ENCODE measurements around the gene PIM3.

Gene PIM3

GRCh38 chr22:50009765-50010675 is 49.4 kb downstream of the PIM3 start:
- DNase-seq (ENCODE audit: extremely low read depth, insufficient read length), result no peak
- Histone ChIP-seq H3K4me3 (replicated peaks; ENCODE audit: low read depth, low read length) (peak overlapping the region; percentile 48), H3K27me3 (replicated peaks; ENCODE audit: control insufficient read depth, insufficient read depth, low read length) (no peaks in the 10 kb centered on the region)

GRCh38 chr22:50010676-50011446 is 50.3 kb downstream of the PIM3 start:
- Histone ChIP-seq H3K27me3 (replicated peaks; ENCODE audit: control insufficient read depth, insufficient read depth, low read length) (no peaks in the 10 kb centered on the region), H3K4me3 (replicated peaks; ENCODE audit: low read depth, low read length) (peak overlapping the region; percentile 48), H3K36me3 (ENCODE audit: control insufficient read depth, insufficient read depth, low read length) (no peaks in the 10 kb centered on the region)
- DNase-seq (ENCODE audit: extremely low read depth, insufficient read length), result peak; percentile 76
- TF ChIP-seq, protein P1, sequence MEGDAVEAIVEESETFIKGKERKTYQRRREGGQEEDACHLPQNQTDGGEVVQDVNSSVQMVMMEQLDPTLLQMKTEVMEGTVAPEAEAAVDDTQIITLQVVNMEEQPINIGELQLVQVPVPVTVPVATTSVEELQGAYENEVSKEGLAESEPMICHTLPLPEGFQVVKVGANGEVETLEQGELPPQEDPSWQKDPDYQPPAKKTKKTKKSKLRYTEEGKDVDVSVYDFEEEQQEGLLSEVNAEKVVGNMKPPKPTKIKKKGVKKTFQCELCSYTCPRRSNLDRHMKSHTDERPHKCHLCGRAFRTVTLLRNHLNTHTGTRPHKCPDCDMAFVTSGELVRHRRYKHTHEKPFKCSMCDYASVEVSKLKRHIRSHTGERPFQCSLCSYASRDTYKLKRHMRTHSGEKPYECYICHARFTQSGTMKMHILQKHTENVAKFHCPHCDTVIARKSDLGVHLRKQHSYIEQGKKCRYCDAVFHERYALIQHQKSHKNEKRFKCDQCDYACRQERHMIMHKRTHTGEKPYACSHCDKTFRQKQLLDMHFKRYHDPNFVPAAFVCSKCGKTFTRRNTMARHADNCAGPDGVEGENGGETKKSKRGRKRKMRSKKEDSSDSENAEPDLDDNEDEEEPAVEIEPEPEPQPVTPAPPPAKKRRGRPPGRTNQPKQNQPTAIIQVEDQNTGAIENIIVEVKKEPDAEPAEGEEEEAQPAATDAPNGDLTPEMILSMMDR (IDR thresholded peaks at IDR 0.05; ENCODE audit: insufficient read depth, low read length, poor library complexity, severe bottlenecking), result no peak

More at GRCh38 chr22:50009765-50010675, 49.4 kb downstream of the PIM3 start:
- no peaks in the 10 kb centered on the region for H3K36me3 ChIP-seq (ENCODE audit: control insufficient read depth, insufficient read depth, low read length)
- TF ChIP-seq, protein P1 (IDR thresholded peaks at IDR 0.05; ENCODE audit: insufficient read depth, low read length, poor library complexity, severe bottlenecking), result no peak

DNA sequence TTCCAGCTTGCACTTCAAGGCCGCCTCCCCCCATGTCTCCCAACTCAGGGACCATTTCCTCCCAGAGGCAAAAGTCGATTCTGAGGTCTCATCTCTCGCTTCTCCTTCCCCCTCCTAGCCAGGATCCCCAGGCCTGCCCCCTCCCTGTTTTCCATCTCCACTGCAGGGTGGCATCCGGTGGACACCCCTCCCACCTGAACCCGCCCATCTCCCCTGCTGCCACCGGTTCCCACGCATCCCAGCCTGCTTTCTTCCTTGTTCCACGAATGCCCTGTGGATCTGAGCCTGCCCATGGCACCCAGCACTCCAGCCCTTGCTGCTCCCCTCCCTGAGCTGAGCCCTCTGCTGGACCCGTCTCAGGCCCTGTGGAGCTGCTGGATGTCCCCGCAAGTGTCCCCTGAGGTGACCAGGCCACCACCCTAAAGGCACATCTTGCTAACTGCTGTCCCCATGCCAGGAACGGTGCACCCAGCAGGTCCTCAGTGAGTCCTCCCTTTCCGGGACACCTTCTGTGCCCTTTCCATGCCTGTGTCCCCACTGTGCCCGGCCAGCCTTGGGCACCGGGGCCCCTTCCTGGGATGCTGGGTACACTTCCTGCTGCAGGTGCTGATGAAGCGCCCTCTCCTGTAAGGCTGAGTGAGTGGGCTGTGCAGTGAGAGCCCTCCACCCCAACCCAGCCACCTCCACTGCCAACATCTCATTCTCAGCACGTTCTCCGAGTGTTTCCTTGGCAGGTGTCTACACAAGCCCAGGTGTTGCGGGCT is 51.1 kb downstream of the PIM3 start:
- DNase-seq (ENCODE audit: extremely low read depth, insufficient read length), result no peak
- Histone ChIP-seq H3K36me3 (ENCODE audit: control insufficient read depth, insufficient read depth, low read length) (no peaks in the 10 kb centered on the region), H3K4me3 (replicated peaks; ENCODE audit: low read depth, low read length) (peak overlapping the region; percentile 12; the same call in 1 of the 2 replicates), H3K27me3 (replicated peaks; ENCODE audit: control insufficient read depth, insufficient read depth, low read length) (no peaks in the 10 kb centered on the region)
- TF ChIP-seq, protein P1 (IDR thresholded peaks at IDR 0.05; ENCODE audit: insufficient read depth, low read length, poor library complexity, severe bottlenecking), result no peak

GRCh38 chr22:50012211-50013181 is 51.9 kb downstream of the PIM3 start, which contains the start of gene IL17REL:
Gene IL17REL (minus strand): TSS chr22:50012765. CDS start chr22:50012646, 119 bp downstream.
- TF ChIP-seq, protein P1 (IDR thresholded peaks at IDR 0.05; ENCODE audit: insufficient read depth, low read length, poor library complexity, severe bottlenecking), result no peak
- no peaks in the 10 kb centered on the region for H3K36me3 ChIP-seq (ENCODE audit: control insufficient read depth, insufficient read depth, low read length)
- no peaks in the 10 kb centered on the region for H3K27me3 ChIP-seq (replicated peaks; ENCODE audit: control insufficient read depth, insufficient read depth, low read length)

More at GRCh38 chr22:50012211-50013181, 51.9 kb downstream of the PIM3 start, which contains the start of gene IL17REL:
- DNase-seq (ENCODE audit: extremely low read depth, insufficient read length), result no peak
- H3K4me3 ChIP-seq (replicated peaks; ENCODE audit: low read depth, low read length), result no peak within 1 kb of the TSS

All from GM06990 (cell line).